ENCODE results near the gene KYAT1.
"Not testable (repeated sequence)": the region's sequence is repeated elsewhere in the genome, so short reads cannot be mapped to it uniquely, and the experiment has no call there.

Gene KYAT1

DNA sequence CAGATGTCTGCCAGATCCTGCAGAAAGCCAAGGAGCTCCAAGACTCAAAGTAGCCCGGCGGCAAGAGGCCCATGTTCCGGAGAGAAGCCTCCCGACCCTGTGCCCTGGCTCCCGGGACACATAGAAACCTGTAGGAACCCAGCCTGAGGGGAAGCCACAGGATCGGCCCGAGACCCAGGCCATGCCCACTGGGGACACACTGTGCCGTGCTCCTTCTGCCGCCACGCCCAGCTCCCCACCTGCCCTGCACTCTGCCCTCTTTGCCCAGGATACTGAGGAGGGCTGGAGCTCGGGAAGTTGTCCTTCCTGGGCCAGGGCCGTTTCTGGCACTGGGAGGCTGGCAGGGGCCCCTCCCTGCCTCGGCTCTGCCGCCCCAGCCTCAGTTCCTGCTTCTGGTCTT, 73.9 kb downstream of the KYAT1 start:
- Histone ChIP-seq H3K4me3 (replicated peaks; ENCODE audit: low read depth, low read length) (no peak overlapping the region), H3K36me3 (ENCODE audit: control insufficient read depth, insufficient read depth, low read length) (peaks cover 28% of the 10 kb centered on the region), H3K27me3 (replicated peaks; ENCODE audit: control insufficient read depth, insufficient read depth, low read length) (no peaks in the 10 kb centered on the region)
- DNase-seq (ENCODE audit: extremely low read depth, insufficient read length) = no peak
- no peak for TF ChIP-seq CTCF (IDR thresholded peaks at IDR 0.05; ENCODE audit: insufficient read depth, low read length, poor library complexity, severe bottlenecking)

DNA sequence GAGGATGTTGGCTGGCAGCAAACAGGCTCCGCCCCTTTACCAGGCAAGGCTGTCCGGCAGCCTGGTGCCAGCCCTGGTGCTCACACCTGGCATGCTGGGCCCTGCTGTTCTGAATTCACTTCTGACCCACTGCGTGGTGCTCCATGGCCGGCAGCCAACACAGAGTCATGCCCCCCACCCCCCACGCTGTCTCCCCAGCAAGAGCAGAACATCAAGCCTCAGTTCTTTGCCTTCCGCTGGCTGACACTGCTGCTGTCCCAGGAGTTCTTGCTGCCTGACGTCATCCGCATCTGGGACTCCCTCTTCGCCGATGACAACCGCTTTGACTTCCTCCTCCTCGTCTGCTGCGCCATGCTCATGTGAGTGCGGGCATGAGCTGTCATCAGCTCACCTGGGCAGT, 76.1 kb downstream of the KYAT1 start:
- TF ChIP-seq CTCF (IDR thresholded peaks at IDR 0.05; ENCODE audit: insufficient read depth, low read length, poor library complexity, severe bottlenecking) = no peak
- no peak for DNase-seq (ENCODE audit: extremely low read depth, insufficient read length)
- no peak overlapping the region for H3K4me3 ChIP-seq (replicated peaks; ENCODE audit: low read depth, low read length)
- peaks cover 28% of the 10 kb centered on the region for H3K36me3 ChIP-seq (ENCODE audit: control insufficient read depth, insufficient read depth, low read length)
- H3K27me3 ChIP-seq (replicated peaks; ENCODE audit: control insufficient read depth, insufficient read depth, low read length) = no peaks in the 10 kb centered on the region

- no peak for DNase-seq (ENCODE audit: extremely low read depth, insufficient read length)
- Histone ChIP-seq H3K4me3 (replicated peaks; ENCODE audit: low read depth, low read length) (no peak overlapping the region), H3K36me3 (ENCODE audit: control insufficient read depth, insufficient read depth, low read length) (peaks cover 23% of the 10 kb centered on the region), H3K27me3 (replicated peaks; ENCODE audit: control insufficient read depth, insufficient read depth, low read length) (no peaks in the 10 kb centered on the region)
- no peak for TF ChIP-seq CTCF (IDR thresholded peaks at IDR 0.05; ENCODE audit: insufficient read depth, low read length, poor library complexity, severe bottlenecking)
Measured at GRCh38 chr9:128802482-128802881, 79.3 kb downstream of the KYAT1 start.

GRCh38 chr9:128800061-128800460, 81.7 kb downstream of the KYAT1 start:
- no peak for DNase-seq (ENCODE audit: extremely low read depth, insufficient read length)
- no peak overlapping the region for H3K4me3 ChIP-seq (replicated peaks; ENCODE audit: low read depth, low read length)
- H3K27me3 ChIP-seq (replicated peaks; ENCODE audit: control insufficient read depth, insufficient read depth, low read length) = no peaks in the 10 kb centered on the region
- H3K36me3 ChIP-seq (ENCODE audit: control insufficient read depth, insufficient read depth, low read length) = peaks cover 14% of the 10 kb centered on the region
- TF ChIP-seq CTCF (IDR thresholded peaks at IDR 0.05; ENCODE audit: insufficient read depth, low read length, poor library complexity, severe bottlenecking) = no peak

DNA sequence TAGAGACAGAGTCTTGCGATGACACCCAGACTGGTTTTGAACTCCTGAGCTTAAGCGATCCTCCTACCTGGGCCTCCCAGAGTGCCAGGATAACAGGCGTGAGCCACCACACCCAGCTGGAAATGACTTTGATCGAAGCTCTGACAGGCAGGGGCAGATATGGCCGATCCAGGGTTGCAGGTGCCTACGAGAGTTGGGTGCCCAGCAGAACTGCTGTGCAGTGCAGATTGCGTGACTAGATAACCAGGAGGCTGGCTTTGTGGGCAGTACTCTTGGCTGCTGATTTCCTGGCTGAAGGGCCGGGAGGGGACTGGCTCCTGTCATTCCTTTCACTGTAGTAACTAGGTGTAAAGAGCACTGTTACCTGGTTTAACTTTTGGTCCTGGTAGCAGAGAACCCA, 82.9 kb downstream of the KYAT1 start:
- peaks cover 16% of the 10 kb centered on the region for H3K36me3 ChIP-seq (ENCODE audit: control insufficient read depth, insufficient read depth, low read length)
- no peak for TF ChIP-seq CTCF (IDR thresholded peaks at IDR 0.05; ENCODE audit: insufficient read depth, low read length, poor library complexity, severe bottlenecking)
- no peak overlapping the region for H3K4me3 ChIP-seq (replicated peaks; ENCODE audit: low read depth, low read length)
- H3K27me3 ChIP-seq (replicated peaks; ENCODE audit: control insufficient read depth, insufficient read depth, low read length) = no peaks in the 10 kb centered on the region
- DNase-seq (ENCODE audit: extremely low read depth, insufficient read length) = no peak

DNA sequence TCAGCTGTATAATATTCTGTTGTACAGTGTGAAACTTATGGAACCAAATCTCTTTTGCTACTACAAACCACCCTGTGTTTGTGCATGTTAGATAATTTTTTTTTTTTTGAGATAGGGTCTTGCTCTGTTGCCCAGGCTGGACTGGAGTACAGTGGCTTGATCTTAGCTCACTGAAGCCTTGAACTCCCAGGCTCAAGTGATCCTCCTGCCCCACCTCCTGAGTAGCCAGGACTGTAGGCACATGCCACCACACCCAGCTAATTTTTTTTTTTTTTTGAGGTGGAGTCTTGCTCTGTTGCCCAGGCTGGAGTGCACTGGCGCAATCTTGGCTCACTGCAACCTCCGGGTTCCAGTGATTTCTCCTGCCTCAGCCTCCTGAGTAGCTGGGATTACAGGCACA, 86.8 kb downstream of the KYAT1 start:
- peaks cover 34% of the 10 kb centered on the region for H3K36me3 ChIP-seq (ENCODE audit: control insufficient read depth, insufficient read depth, low read length)
- not testable (repeated sequence) for DNase-seq (ENCODE audit: extremely low read depth, insufficient read length)

More for the DNA sequence above, 86.8 kb downstream of the KYAT1 start:
- not testable (repeated sequence) for H3K27me3 ChIP-seq (replicated peaks; ENCODE audit: control insufficient read depth, insufficient read depth, low read length); H3K4me3 ChIP-seq (replicated peaks; ENCODE audit: low read depth, low read length)
